Left lung (tissue), 10 donors: ENCODE data around the gene SCG3. TPM values are rescaled to one million over a fixed set of nuclear protein-coding genes. Genes with fewer than 3 reads are reported as not detected.
A peak's percentile ranks its signal among the peaks of the same experiment; 100 is the strongest.

Experiments
- ATAC-seq: fragments of 200-7000 bp; cut with Tn5 transposase; one replicate; pipeline ENCODE4 v1.9.1; 2020; ENCODE audit warnings: moderate library complexity
- DNase-seq, 4 donors: peaks; one replicate each; pipeline ENCODE4 v3.0.0-alpha.2; 2013 to 2020
- H3K27ac ChIP-seq, 2 donors: fragments of 200-600 bp; sonication (generic) in 1 of 2; one replicate each; pipeline versions ENCODE4 v1.5.0 to v1.8.0; 2020 to 2021
- H3K27me3 ChIP-seq, 2 donors: fragments of 200-600 bp; sonication (generic) in 1 of 2; one replicate each; pipeline versions ENCODE4 v1.5.0 to v1.8.0; 2020 to 2021
- H3K36me3 ChIP-seq, 2 donors: fragments of 200-600 bp; sonication (generic) in 1 of 2; one replicate each; pipeline versions ENCODE4 v1.5.0 to v1.8.0; 2020 to 2021
- H3K4me1 ChIP-seq, 2 donors: fragments of 200-600 bp; one replicate each; pipeline ENCODE4 v1.8.0; 2021
- H3K4me3 ChIP-seq, 2 donors: fragments of 200-600 bp; sonication (generic) in 1 of 2; one replicate each; pipeline versions ENCODE4 v1.5.0 to v1.8.0; 2020 to 2021; ENCODE audit warnings: mild to moderate bottlenecking in 1 of 2
- H3K9me3 ChIP-seq, 2 donors: fragments of 200-600 bp; sonication (generic) in 1 of 2; one replicate each; pipeline versions ENCODE4 v1.5.0 to v1.8.0; 2020 to 2021
- CTCF ChIP-seq, 2 donors: fragments of 200-600 bp; sonication (generic) in 1 of 2; IDR thresholded peaks; one replicate each; pipeline versions ENCODE4 v1.5.0 to v1.8.0; 2021; ENCODE audit warnings: antibody characterized with exemption in 2 of 2
- intact Hi-C, 2 donors: fragments of 100-400 bp; cut with DNase I; formaldehyde crosslinking; loops; one replicate each; pipeline versions ENCODE4 v1.11.2 to v1.14.2; 2022
- polyA plus RNA-seq, 6 donors: library from polyadenylated mRNA; unstranded; fragments of 120-200 nt; gene quantifications; one replicate each; pipeline ENCODE4 v1.2.1, GENCODE V29; 2013; ENCODE audit not compliant: insufficient read length in 6 of 6
- total RNA-seq, 2 donors: library from RNA; stranded (reverse); fragmentation: NEBNext Ultra II Directional; extraction: Animal tissue kit (Norgen Biotek cat#: 25700); gene quantifications; one replicate each; pipeline ENCODE4 v1.2.1, GENCODE V29; 2021
- donor health status: DM: no; HTN: yes; CAD: no.
- donor health status: DM: no; HTN: no; CAD: no.

SCG3 gene
- total and polyA plus RNA-seq, 8 donors: 0.12 to 2.2 (median 1.2) TPM; not detected in 1

- no peak for TF ChIP-seq CTCF (IDR thresholded peaks at IDR 0.05)
- no peaks in the 10 kb centered on the region for H3K4me1 ChIP-seq
- no peaks in the 10 kb centered on the region for H3K27me3 ChIP-seq
- ATAC-seq (no peak), DNase-seq (no peak)
- intact Hi-C loops: no loop called here
- no peaks in the 10 kb centered on the region for H3K36me3 ChIP-seq
- no peak overlapping the region for H3K4me3 ChIP-seq
- no peaks in the 10 kb centered on the region for H3K9me3 ChIP-seq
- H3K27ac ChIP-seq: no peak overlapping the region
Observed at GRCh38 chr15:51706926-51707608, 25.8 kb downstream of the SCG3 start.

DNA sequence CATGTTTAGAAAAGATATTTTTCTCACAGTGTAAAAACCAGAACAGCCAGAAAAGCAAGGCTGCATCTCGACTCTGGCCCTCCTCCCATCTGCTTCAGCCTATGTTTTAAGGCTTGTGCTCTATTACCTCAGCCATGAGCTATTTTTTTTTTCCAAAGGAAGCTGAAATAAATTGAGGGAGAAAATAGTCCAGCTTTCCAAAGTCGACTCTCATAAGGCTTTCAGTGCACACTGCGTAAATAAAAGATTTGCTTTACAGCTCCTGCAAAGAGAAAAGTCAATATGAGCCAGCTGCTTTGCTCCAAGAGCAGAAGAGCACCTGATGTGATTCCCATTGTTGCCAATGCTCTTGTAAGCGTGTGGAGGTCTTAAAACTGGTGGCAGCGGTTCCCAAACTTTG, 26.7 kb downstream of the SCG3 start:
- Histone ChIP-seq H3K36me3 (no peaks in the 10 kb centered on the region), H3K4me3 (no peak overlapping the region), H3K27ac (no peak overlapping the region), H3K9me3 (no peaks in the 10 kb centered on the region), H3K27me3 (no peaks in the 10 kb centered on the region), H3K4me1 (no peaks in the 10 kb centered on the region)
- ATAC-seq: no peak
- DNase-seq: peak in 2 of 4 donors; percentile 19 to 52
- no peak for TF ChIP-seq CTCF (IDR thresholded peaks at IDR 0.05)
- intact Hi-C loops: no loop called here

DNA sequence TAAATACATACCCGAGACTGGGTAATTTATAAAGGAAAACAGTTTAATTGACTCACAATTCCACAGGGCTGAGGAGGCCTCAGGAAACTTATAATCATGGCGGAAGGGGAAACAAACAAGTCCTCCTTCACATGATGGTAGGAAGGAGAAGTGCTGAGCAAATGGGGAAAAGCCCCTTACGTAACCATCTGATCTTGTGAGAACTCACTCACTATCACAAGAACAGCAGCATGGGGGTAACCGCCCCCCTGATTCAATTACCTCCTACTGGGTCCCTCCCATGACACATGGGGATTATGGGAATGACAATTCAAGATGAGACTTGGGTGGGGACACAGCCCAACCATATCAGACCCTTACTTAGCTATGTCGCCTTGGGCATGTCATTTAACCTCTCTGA, 27.7 kb downstream of the SCG3 start:
- ATAC-seq: no peak
- Histone ChIP-seq H3K4me1 (no peaks in the 10 kb centered on the region), H3K36me3 (no peaks in the 10 kb centered on the region), H3K9me3 (no peaks in the 10 kb centered on the region), H3K27ac (no peak overlapping the region), H3K4me3 (no peak overlapping the region), H3K27me3 (no peaks in the 10 kb centered on the region)
- no peak for TF ChIP-seq CTCF (IDR thresholded peaks at IDR 0.05)
- intact Hi-C loops: no loop called here
- no peak for DNase-seq

- DNase-seq: no peak
- no peak overlapping the region for H3K27ac ChIP-seq
- no peaks in the 10 kb centered on the region for H3K36me3 ChIP-seq
- H3K27me3 ChIP-seq: no peaks in the 10 kb centered on the region
- H3K4me1 ChIP-seq: no peaks in the 10 kb centered on the region
- intact Hi-C loops: no loop called here
- H3K4me3 ChIP-seq: no peak overlapping the region
- ATAC-seq: no peak
- no peaks in the 10 kb centered on the region for H3K9me3 ChIP-seq
- TF ChIP-seq CTCF (IDR thresholded peaks at IDR 0.05): no peak
Observed at GRCh38 chr15:51714162-51714561, 32.9 kb downstream of the SCG3 start.

DNA sequence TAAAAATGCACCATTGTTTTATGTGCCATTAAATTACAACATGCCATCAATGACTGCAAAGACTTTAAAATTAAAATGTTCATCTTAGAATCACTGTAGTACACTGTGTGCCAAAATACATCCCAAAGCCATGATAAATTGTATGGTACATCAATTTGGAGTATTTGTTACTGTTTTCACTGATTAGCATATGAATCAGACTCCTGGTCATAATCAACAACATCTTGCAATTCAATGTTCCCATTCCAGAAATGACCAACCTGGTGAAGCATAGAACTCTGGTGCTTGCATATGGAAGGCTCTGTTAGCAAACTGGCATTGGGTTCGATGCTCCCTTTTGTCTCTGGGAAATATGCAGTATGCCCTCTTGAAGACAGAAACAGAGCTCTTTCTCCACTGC, 33.6 kb downstream of the SCG3 start:
- DNase-seq (no peak), ATAC-seq (no peak)
- no peak overlapping the region for H3K27ac ChIP-seq
- intact Hi-C loops: no loop called here
- H3K4me1 ChIP-seq: no peaks in the 10 kb centered on the region
- H3K9me3 ChIP-seq: no peaks in the 10 kb centered on the region
- no peaks in the 10 kb centered on the region for H3K27me3 ChIP-seq
- H3K36me3 ChIP-seq: no peaks in the 10 kb centered on the region
- H3K4me3 ChIP-seq: no peak overlapping the region
- TF ChIP-seq CTCF (IDR thresholded peaks at IDR 0.05): no peak
